ENCODE data around the gene USP46. TPM values are rescaled to one million over a fixed set of nuclear protein-coding genes. Genes with fewer than 3 reads are reported as not detected.

The USP46 gene
- total and polyA plus RNA-seq, 2 of the 4 experiments (the other 2 are of a cell fraction), result 9.3 to 15.4 TPM

GRCh38 chr4:52548818-52549570 lies 110.1 kb downstream of the USP46 start:
- H3K36me3 ChIP-seq (ENCODE audit: control insufficient read depth, insufficient read depth, low read length), result no peaks in the 10 kb centered on the region
- H3K4me2 ChIP-seq (ENCODE audit: low read depth, low read length), result no peak overlapping the region
- H3K4ac ChIP-seq (ENCODE audit: low read depth, low read length), result no peak overlapping the region
- 0 out of 4 replicates have a peak overlapping the region, but pooled peaks of 1 of the 2 experiments have one; percentile 1 for H4K8ac ChIP-seq (ENCODE audit: low read depth in 2 of 2, low read length in 2 of 2)
- no peak overlapping the region for H2AK9ac ChIP-seq (replicated peaks; ENCODE audit: low read depth, low read length, poor library complexity)
- H4K91ac ChIP-seq (ENCODE audit: insufficient read depth, low read depth, low read length), result peak overlapping the region; percentile 45; the same call in 1 of the 2 replicates
- H4K20me1 ChIP-seq (ENCODE audit: insufficient read depth, low read length), result no peaks in the 10 kb centered on the region
- no peak overlapping the region for H3K18ac ChIP-seq (ENCODE audit: low read depth, low read length)
- no peak overlapping the region for H3K56ac ChIP-seq (ENCODE audit: extremely low read depth, insufficient read depth, low read length)
- WGBS, 2 experiments (ENCODE audit: extremely low coverage in 2 of 2, insufficient read length in 1 of 2), result no CpG with 5 or more reads among the region's 8 CpGs
- no peak for DNase-seq
- H2BK5ac ChIP-seq (ENCODE audit: low read depth, low read length, poor library complexity, severe bottlenecking), result no peak overlapping the region
- in situ Hi-C loops (cut with MboI; ENCODE audit: low sequenced_read_pairs) (loop anchor here (5.0 to 25.0 kb wide), 3 partner anchors 166 to 1688 kb away; partner anchors contain the start of gene PDGFRA), intact Hi-C loops (cut with micrococcal nuclease) (loop anchor here (5.0 kb wide), 1 partner anchor 172 kb away; no protein-coding TSS in a partner anchor), dilution Hi-C loops (cut with HindIII; ENCODE audit: low sequenced_read_pairs, unreplicated experiment) (no loop called here)
- no peaks in the 10 kb centered on the region for H3K9me3 ChIP-seq (ENCODE audit: control insufficient read depth, insufficient read depth, low read length)
- no peak overlapping the region for H3K14ac ChIP-seq (replicated peaks; ENCODE audit: low read depth, low read length)
- ChIA-PET CTCF (no interaction called here), POLR2A (ENCODE audit: unreplicated experiment) (no interaction called here)
- no peak for ATAC-seq (ENCODE audit: low read depth)
- no peaks in the 10 kb centered on the region for H3K4me1 ChIP-seq (ENCODE audit: control insufficient read depth, insufficient read depth, low read length)
- TF ChIP-seq, protein P1, sequence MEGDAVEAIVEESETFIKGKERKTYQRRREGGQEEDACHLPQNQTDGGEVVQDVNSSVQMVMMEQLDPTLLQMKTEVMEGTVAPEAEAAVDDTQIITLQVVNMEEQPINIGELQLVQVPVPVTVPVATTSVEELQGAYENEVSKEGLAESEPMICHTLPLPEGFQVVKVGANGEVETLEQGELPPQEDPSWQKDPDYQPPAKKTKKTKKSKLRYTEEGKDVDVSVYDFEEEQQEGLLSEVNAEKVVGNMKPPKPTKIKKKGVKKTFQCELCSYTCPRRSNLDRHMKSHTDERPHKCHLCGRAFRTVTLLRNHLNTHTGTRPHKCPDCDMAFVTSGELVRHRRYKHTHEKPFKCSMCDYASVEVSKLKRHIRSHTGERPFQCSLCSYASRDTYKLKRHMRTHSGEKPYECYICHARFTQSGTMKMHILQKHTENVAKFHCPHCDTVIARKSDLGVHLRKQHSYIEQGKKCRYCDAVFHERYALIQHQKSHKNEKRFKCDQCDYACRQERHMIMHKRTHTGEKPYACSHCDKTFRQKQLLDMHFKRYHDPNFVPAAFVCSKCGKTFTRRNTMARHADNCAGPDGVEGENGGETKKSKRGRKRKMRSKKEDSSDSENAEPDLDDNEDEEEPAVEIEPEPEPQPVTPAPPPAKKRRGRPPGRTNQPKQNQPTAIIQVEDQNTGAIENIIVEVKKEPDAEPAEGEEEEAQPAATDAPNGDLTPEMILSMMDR (conservative IDR thresholded peaks at IDR 0.05; ENCODE audit: low read depth, low read length), result no peak
- TF ChIP-seq CHD1 (IDR thresholded peaks at IDR 0.05; ENCODE audit: low read depth, low read length), result no peak
- no peak for TF ChIP-seq SMC3 (IDR thresholded peaks at IDR 0.05; ENCODE audit: low read depth, low read length)
- no peak for TF ChIP-seq MXI1 (IDR thresholded peaks at IDR 0.05; ENCODE audit: borderline replicate concordance, low read depth, low read length)
- no peak for TF ChIP-seq RCOR1 (IDR thresholded peaks at IDR 0.05; ENCODE audit: insufficient replicate concordance, low read length)
- no peak for TF ChIP-seq RFX5 (IDR thresholded peaks at IDR 0.05; ENCODE audit: low read depth, low read length)
- TF ChIP-seq BHLHE40 (IDR thresholded peaks at IDR 0.05; ENCODE audit: low read depth, low read length), result no peak
- TF ChIP-seq POLR2A (IDR thresholded peaks at IDR 0.05; ENCODE audit: low read depth, low read length), result no peak
- no peak for TF ChIP-seq FOS (IDR thresholded peaks at IDR 0.05; ENCODE audit: low read depth, low read length)
- no peak for TF ChIP-seq NFE2L2 (IDR thresholded peaks at IDR 0.05; ENCODE audit: low read depth, low read length)
- no peak for TF ChIP-seq RAD21 (IDR thresholded peaks at IDR 0.05; ENCODE audit: low read length)
- no peak for TF ChIP-seq CEBPB (IDR thresholded peaks at IDR 0.05; ENCODE audit: low read depth, low read length)
- TF ChIP-seq MAFK (IDR thresholded peaks at IDR 0.05; ENCODE audit: low read depth, low read length), result no peak
- H3K27me3 ChIP-seq (ENCODE audit: control insufficient read depth, insufficient read depth, low read length), result no peaks in the 10 kb centered on the region
- H2BK120ac ChIP-seq (ENCODE audit: low read depth, low read length), result no peak overlapping the region; the same call in 1 of the 2 replicates
- no peak overlapping the region for H2AK5ac ChIP-seq (ENCODE audit: low read depth, low read length)
- H3K23ac ChIP-seq (ENCODE audit: low read depth, low read length), result no peak overlapping the region
- no peak overlapping the region; the same call in 1 of the 2 replicates for H2BK20ac ChIP-seq (ENCODE audit: low read depth, low read length)
- H3K9me1 ChIP-seq (ENCODE audit: insufficient read depth, low read length), result no peaks in the 10 kb centered on the region
- H3K4me3 ChIP-seq (ENCODE audit: insufficient read depth, low read depth, low read length), result no peak overlapping the region
- no peak overlapping the region for H3K9ac ChIP-seq (ENCODE audit: low read depth, low read length)
- H2BK15ac ChIP-seq (ENCODE audit: low read depth, low read length), result no peak overlapping the region
- no peak overlapping the region for H3K27ac ChIP-seq (ENCODE audit: insufficient read depth, low read length)
- BruUV-seq (replicated peaks), result no TSS peak
- no peaks in the 10 kb centered on the region for H3K79me1 ChIP-seq (ENCODE audit: low read depth in 1 of 2, low read length in 2 of 2)
- no peak overlapping the region for H2AFZ ChIP-seq (replicated peaks; ENCODE audit: low read length, poor library complexity)
- H4K5ac ChIP-seq (ENCODE audit: low read depth, low read length), result no peak overlapping the region
